ENCODE results near the gene SLITRK2.

The SLITRK2 gene, protein sequence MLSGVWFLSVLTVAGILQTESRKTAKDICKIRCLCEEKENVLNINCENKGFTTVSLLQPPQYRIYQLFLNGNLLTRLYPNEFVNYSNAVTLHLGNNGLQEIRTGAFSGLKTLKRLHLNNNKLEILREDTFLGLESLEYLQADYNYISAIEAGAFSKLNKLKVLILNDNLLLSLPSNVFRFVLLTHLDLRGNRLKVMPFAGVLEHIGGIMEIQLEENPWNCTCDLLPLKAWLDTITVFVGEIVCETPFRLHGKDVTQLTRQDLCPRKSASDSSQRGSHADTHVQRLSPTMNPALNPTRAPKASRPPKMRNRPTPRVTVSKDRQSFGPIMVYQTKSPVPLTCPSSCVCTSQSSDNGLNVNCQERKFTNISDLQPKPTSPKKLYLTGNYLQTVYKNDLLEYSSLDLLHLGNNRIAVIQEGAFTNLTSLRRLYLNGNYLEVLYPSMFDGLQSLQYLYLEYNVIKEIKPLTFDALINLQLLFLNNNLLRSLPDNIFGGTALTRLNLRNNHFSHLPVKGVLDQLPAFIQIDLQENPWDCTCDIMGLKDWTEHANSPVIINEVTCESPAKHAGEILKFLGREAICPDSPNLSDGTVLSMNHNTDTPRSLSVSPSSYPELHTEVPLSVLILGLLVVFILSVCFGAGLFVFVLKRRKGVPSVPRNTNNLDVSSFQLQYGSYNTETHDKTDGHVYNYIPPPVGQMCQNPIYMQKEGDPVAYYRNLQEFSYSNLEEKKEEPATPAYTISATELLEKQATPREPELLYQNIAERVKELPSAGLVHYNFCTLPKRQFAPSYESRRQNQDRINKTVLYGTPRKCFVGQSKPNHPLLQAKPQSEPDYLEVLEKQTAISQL

DNA sequence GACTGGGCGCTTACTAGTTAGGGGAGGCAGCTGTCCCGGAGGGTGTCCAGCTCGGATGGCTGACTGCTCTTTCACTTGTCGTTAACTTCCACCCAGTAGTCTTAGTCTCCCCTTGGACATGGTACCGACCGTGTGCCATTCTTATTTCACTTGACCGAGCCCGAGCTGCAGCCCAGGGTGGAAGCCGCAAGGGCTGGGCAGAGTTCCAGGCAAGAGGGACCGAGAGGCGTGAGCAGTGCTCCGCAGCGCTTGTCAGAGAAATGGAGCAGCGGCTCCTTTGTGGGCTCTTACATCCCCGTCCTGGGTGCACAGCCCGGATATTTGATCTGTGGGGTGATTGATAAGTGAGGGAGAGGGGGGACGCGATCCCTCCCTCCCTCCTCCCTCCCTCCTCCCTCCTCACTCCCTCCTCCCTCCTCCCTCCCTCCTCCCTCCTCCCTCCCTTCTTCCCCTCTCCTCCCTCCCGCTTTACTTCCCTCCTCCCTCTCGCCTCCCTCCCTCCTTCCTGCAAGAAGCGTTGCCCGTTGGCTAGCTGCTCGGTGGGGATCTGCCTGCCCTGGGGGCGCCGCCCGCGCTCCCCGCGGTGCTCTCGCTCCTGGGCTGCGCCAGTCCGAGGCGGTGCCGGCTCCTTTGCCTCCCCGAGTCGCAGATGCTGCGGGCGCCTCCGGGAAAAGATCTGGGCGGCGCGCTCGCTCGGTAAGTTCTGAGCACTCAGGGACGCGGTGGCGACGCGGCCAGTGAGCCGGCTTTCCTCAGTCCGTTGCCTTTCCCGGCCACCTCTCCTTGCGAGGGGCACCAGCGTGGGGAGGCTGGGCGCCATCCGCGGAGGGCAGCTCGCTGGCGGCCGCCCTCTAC lies at the start of gene SLITRK2:
SLITRK2 (plus strand) TSS at position 499 of the 855 bp plus-strand sequence. CDS start 4,597 bp downstream, outside the sequence.
- no peak for DNase-seq

GRCh38 chrX:145773006-145773405 lies 44.6 kb upstream of the SLITRK2 start:
- DNase-seq: no peak

DNA sequence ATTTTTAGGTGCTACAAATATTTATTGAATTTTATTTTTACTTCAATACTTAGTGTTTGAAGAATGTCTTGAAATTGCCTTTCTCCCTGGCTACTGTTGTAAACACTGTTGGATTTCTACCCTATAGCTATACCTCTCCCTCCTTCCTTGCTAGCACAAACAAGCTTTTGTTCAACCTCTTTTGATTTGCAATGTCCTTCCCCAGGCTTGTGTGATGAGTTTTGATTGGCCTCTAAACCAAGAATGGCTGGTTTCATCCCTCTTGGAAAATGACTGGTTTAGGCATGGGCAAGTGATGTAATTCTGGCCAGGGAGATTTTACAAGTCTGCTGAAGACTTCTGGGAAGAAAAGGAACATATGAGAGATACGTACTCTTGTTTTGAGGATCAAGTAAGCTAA lies 25.3 kb upstream of the SLITRK2 start:
- no peak for DNase-seq

DNA sequence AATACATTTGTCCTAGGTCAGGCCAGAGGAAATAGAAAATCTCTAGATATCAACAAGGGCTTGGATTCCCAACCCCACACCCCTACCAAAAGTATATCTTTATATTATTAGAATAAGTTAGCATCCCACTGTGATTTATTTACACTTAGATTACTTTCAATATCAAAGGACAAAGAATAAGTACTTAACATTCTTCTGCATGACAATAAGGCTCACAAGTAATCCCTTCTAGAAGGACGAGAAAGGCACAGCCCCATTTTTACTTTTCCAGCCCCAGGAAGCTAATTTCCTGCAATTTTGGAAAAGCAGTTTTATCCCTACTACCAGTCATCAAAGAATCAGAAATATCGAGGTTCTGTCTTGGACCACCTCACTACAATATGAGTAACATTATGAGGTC lies 14.1 kb upstream of the SLITRK2 start:
- DNase-seq: no peak

GRCh38 chrX:145813081-145813480 lies 4.5 kb upstream of the SLITRK2 start:
- DNase-seq: no peak

- no peak for DNase-seq
Measured at GRCh38 chrX:145816601-145817315, 871 bp upstream of the SLITRK2 start.

GRCh38 chrX:145818186-145819113 lies 821 bp downstream of the SLITRK2 start:
- no peak for DNase-seq

DNA sequence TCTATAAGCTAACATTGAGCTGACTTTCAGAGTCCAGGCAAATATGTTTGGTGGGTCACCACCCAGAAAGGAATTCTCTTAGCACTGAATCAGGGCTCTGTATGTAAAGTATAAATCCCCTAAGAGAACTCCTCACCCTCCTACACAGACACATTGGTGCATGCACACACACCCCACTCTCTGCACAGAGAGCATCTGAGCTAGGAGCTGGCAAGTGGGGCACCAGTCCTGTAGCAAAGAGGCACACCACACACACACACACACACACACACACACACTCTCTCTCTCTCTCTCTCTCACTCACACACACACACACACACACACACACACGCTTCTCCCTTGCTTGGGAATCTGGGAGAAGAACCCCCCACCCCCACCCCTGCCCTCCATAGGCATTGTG lies 3.2 kb downstream of the SLITRK2 start:
- no peak for DNase-seq

DNA sequence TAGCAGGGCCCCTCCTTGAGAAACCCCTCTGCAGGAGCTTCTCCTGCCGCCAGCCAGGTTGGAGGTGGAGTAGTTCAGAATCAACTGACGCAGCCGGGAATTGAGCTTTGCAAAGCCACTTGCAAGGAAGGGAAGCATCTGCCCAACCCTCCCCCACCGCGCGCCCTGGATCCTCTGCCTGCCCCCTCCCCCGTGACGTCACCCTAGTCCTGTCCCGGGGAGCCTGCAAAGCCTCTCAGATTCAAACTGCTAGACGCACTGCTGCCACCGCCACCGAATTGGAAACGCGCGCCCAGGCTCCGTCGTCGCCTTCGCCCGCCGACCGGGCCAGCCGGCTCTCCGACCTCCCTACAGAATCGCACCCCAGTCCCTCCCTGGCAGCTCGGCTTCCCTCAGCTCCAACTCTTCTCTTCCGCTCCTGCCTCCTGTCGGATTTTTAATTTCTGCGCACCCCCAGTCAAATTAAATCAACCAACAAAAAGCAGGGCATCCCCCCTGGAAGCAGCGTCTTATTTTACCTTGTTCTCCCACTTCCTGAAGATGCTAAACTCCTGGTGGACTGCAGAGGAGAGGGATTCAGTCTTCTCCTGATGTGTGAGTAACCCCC lies 3.8 kb downstream of the SLITRK2 start:
- no peak for DNase-seq

DNA sequence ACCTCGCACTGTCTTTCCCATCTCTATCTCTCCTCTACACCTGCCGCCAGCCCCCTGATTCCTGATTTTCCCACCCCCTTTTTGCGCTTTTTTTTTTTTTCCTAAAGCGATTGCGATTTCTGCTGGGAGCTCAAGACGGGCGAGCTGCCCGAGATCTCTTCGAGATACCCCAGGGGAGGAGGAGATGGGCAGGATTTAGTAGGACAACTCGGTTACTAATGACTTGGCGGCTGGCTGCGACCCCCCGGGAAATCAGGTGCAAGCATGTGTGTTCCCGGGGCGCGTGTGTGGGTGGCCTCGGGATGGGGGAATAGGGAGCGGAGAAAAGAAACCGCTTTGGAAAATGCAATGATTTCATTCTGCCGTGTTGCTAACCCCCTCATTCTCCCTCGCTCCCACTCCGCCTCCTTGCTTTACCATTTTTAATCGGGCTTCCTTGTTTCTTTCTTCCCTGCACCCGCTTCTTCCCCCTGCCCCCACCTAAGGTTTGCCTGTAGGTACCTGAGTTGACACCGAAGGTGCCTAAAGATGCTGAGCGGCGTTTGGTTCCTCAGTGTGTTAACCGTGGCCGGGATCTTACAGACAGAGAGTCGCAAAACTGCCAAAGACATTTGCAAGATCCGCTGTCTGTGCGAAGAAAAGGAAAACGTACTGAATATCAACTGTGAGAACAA lies 4.4 kb downstream of the SLITRK2 start:
- no peak for DNase-seq

GRCh38 chrX:145823132-145823531 lies 5.5 kb downstream of the SLITRK2 start:
- DNase-seq: no peak

DNA sequence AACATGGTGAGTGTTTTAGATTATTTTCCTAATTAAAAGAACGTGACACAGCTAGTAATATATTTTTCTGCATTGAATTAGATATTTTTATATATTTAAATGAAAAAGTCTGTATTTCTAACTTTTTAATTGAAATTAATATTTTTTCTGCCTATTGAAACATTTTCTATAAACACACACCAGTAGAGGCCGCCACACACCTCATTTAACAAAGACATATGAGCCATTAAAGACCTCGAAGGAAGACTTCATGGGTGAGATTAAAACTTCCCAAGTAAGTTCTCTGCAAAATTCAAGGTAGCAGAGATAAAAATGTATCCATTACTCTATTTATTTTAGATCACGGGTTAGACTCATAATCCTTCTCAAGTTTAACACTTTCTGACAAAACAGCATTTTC lies 8.3 kb downstream of the SLITRK2 start:
- no peak for DNase-seq

DNA sequence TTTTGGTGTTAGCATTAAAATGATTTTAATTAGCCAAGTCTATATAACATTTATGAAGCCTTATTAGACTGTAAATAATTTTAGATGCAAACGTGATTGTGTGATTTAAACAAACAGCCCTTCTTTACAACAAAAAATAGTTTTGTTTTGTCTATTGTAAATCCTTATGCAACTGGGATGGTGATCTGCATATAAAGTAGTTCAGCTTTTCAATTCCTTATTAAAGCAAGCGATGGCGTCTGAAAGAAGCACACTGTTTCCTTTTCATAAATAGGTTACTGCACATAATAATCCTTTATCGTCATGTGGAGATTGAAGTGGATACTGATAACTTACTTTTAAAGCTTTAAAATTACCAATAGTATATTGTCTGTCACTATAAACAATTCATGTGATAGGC lies 8.8 kb downstream of the SLITRK2 start:
- no peak for DNase-seq

DNA sequence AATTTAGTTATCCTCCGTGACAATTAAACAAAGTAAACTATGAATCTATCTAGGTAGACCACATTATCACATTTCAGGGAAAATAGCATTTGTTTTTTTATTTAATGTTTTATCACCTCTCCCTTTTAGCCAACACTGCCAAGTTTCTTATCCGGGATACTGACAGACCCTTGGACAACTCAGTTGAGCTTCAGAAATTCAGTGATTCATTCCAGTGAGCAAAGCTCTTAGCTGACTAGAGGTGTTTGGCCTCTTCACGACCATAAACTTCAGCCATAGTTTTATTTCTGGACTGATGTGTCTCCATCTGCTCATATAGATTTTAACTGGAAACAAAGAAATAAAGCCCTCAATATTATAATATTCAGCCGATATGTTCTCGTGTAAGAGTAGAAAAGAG lies 15.2 kb downstream of the SLITRK2 start:
- DNase-seq: no peak

DNA sequence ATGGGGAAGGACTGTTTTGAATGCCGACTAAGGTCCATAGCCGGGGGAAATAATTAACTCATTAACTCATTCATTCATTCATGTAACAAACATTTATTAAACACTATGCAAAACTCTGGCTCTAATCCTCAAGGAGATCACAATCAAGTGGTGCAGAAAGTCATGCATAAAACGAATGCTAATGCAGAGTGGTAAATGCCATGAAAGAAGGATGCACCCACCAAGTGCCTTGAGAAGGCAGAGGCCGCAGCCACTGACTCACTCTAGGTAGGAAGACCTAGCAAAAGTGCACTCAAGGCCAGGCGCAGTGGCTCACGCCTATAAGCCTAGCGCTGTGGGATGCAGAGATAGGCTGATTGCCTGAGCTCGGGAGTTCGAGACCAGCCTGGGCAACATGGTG lies 22.9 kb downstream of the SLITRK2 start:
- DNase-seq: no peak

DNA sequence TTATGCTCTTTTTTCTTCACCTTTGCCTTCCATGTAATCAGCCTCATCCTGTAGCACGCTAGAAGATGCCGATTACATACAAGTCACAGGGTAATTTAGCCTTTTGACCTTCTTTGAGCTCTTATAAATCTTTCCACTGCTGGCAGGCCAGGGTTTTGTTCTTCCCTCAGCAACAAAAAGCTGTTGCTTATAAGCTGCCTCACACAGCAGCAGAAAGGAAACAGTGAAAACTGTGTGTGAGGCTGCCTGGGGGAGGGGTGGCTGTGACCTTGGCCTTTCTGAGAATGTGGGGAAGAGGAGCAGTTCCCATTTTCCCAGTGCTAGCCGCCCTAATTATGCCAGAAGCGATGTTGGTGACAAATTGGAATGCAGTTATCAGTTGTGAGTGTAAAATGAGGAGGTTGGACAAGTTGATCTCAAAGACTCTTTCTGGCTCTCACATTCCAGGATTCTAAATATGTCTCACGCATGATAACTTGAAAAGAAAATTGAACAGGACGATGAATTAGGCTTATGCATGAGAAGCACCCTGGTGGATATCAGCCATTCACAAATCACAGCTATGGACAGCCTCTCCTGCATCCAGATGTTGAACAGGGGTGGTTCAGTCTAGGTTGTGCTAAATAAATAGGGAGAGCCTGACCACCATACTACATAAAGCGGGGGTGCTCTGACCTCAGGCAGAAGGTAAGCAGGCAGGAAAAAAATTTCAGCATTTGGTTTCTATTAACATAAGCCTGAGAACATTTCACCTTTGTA lies 25.7 kb downstream of the SLITRK2 start:
- no peak for DNase-seq

DNA sequence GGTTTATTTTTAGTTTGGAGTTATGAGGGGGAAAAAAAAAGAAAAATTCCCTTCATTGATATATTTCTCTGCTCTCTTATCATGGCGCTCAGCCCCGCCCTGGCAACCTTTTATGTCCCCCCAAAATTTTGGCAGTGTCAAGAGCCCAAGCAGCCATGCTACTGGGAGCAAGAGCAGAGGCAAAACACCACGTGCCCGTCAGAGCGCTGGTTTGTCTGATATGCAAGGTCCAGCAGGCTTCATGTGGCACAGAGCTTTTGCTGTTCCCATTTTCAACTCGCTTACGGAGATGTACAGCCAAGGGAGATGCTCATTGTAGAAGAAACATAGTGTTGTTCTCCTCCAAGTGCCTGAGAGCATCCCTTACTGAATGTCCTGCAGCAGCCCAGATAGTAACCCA lies 27.3 kb downstream of the SLITRK2 start:
- DNase-seq: no peak

DNA sequence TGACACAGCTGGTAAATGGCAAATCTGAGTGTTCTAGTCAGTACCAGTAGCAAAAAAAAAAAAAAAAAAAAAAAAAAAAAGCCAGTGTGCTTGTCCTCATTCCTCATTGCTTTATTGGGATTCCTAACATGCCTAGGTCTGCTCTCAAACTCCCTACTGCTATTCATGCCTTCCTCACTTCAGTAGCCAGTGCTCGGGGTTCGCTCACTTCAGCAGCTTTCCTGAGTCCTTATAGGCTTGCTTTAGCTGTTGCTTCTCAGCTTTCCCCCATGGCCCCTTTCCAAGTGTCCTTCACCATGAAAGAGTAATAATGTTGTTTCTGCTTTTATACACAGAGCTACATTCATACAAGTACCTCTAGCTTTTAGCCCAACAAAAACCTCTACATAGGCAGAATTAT lies 30.8 kb downstream of the SLITRK2 start:
- no peak for DNase-seq

DNA sequence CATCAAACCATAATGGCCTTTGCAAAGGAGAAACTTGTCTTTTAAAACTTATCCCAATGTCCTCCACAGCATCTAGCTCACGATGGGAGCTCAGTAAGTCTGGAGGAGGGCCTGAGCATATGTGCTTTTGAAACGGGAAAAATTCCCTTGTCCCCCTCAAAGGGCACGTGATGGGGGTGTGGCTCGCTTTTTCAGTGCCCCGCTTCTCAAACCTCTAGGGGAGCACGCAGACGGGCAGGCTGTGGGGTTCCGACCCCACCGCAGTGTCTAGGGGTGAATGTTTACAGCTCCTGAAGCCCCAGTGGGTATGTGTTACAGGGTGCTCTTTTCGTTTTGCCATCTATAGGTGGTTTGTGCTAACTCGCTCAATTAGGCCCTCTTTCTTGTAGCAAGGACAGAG lies 31.2 kb downstream of the SLITRK2 start:
- DNase-seq: no peak

DNA sequence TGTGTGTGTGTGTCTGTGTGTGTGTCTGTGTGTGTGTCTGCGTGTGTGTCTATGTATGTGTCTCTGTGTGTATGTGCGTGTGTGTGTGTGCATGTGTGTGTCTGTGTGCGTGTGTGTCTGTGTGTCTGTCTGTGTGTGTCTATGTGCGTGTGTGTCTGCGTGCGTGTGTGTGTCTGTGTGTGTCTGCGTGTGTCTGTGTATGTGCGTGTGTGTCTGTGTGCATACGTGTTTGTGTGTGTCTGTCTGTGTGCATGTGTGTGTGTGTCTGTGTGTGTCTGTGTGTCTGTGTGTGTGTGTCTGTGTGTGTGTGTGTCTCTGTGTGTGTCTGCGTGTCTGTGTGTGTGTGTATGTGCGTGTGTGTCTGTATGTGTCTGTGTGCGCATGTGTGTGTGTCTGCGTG lies 35.6 kb downstream of the SLITRK2 start:
- DNase-seq: no peak
